C4-2B (cell line): ENCODE measurements around the gene LYRM1.

Experiments
- ZFX ChIP-seq: fragments of 450-650 bp; IDR thresholded peaks from 2 replicates; pipeline ENCODE4 v1.6.1; 2017
- TF ChIP-seq, protein P1 (sequence below): fragments of 450-650 bp; conservative IDR thresholded peaks from 2 replicates; pipeline ENCODE4 v1.5.1; 2017; ENCODE audit warnings: mild to moderate bottlenecking

- TF ChIP-seq, protein P1, sequence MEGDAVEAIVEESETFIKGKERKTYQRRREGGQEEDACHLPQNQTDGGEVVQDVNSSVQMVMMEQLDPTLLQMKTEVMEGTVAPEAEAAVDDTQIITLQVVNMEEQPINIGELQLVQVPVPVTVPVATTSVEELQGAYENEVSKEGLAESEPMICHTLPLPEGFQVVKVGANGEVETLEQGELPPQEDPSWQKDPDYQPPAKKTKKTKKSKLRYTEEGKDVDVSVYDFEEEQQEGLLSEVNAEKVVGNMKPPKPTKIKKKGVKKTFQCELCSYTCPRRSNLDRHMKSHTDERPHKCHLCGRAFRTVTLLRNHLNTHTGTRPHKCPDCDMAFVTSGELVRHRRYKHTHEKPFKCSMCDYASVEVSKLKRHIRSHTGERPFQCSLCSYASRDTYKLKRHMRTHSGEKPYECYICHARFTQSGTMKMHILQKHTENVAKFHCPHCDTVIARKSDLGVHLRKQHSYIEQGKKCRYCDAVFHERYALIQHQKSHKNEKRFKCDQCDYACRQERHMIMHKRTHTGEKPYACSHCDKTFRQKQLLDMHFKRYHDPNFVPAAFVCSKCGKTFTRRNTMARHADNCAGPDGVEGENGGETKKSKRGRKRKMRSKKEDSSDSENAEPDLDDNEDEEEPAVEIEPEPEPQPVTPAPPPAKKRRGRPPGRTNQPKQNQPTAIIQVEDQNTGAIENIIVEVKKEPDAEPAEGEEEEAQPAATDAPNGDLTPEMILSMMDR = no peak
- TF ChIP-seq ZFX = no peak
Measured at GRCh38 chr16:20871258-20871657, 29.3 kb upstream of the LYRM1 start.
